IMR-90 (cell line): ENCODE measurements around the gene PRKN. TPM values are rescaled to one million over a fixed set of nuclear protein-coding genes. Genes with fewer than 3 reads are reported as not detected.

ENCODE experiments used
- ATAC-seq: fragments of 200-7000 bp; cut with Tn5 transposase; 2 replicates; pipeline ENCODE4 v1.9.1; 2020; ENCODE audit warnings: low read depth, mild to moderate bottlenecking, moderate library complexity
- BruUV-seq: library from RNA; stranded (reverse); fragments of 400-500 nt; replicated peaks from 2 replicates; lab custom pipeline; 2021; lab: Mats Ljungman, UMichigan
- CTCF ChIA-PET: fragments of 300-600 bp; formaldehyde crosslinking; extraction: SDS; loops from one replicate; lab custom pipeline; 2021; ENCODE audit warnings: antibody characterized with exemption; lab: Yijun Ruan, JAX
- POLR2A ChIA-PET: fragments of 300-600 bp; sonication (Branson Sonifier 250); formaldehyde crosslinking; loops from one replicate; lab custom pipeline; 2022; ENCODE audit warnings: antibody characterized with exemption; ENCODE audit not compliant: unreplicated experiment; lab: Charles Lee
- DNase-seq: peaks from one replicate; pipeline ENCODE4 v3.0.0; 2013
- H2AFZ ChIP-seq: replicated peaks from 2 replicates; pipeline ENCODE3; 2013; ENCODE audit warnings: low read length, mild to moderate bottlenecking; ENCODE audit not compliant: poor library complexity
- H2AK5ac ChIP-seq: 2 replicates; pipeline ENCODE4 v1.6.1; 2013; ENCODE audit warnings: low read depth, low read length, inconsistent platforms
- H2AK9ac ChIP-seq: replicated peaks from 2 replicates; pipeline ENCODE3; 2013; ENCODE audit warnings: mild to moderate bottlenecking, low read depth, low read length, moderate library complexity; ENCODE audit not compliant: poor library complexity
- H2BK120ac ChIP-seq: 2 replicates; pipeline ENCODE4 v1.6.1; 2013; ENCODE audit warnings: low read depth, low read length, inconsistent platforms
- H2BK15ac ChIP-seq: 3 replicates; pipeline ENCODE4 v1.6.1; 2013; ENCODE audit warnings: low read depth, low read length, inconsistent platforms
- H2BK20ac ChIP-seq: 2 replicates; pipeline ENCODE4 v1.6.1; 2013; ENCODE audit warnings: low read depth, mild to moderate bottlenecking, inconsistent platforms, low read length, moderate library complexity
- H2BK5ac ChIP-seq: 2 replicates; pipeline ENCODE4 v1.6.1; 2013; ENCODE audit warnings: mild to moderate bottlenecking, low read depth, low read length, inconsistent platforms; ENCODE audit not compliant: poor library complexity, severe bottlenecking
- H3K14ac ChIP-seq: replicated peaks from 2 replicates; pipeline ENCODE4 v1.6.1; 2013; ENCODE audit warnings: low read depth, low read length, inconsistent platforms
- H3K18ac ChIP-seq: 2 replicates; pipeline ENCODE4 v1.6.1; 2013; ENCODE audit warnings: low read depth, low read length, control low read depth
- H3K23ac ChIP-seq: 2 replicates; pipeline ENCODE4 v1.6.1; 2013; ENCODE audit warnings: low read depth, low read length, inconsistent platforms
- H3K27ac ChIP-seq: 2 replicates; pipeline ENCODE4 v1.5.1; 2013; ENCODE audit warnings: mild to moderate bottlenecking, control low read depth, low read length; ENCODE audit not compliant: insufficient read depth
- H3K27me3 ChIP-seq: 2 replicates; pipeline ENCODE4 v1.6.1; 2013; ENCODE audit warnings: low read length; ENCODE audit not compliant: control insufficient read depth, insufficient read depth
- H3K36me3 ChIP-seq: 2 replicates; pipeline ENCODE4 v1.6.1; 2013; ENCODE audit warnings: low read length, mixed read lengths; ENCODE audit not compliant: control insufficient read depth, insufficient read depth
- H3K4ac ChIP-seq: 2 replicates; pipeline ENCODE4 v1.6.1; 2013; ENCODE audit warnings: low read depth, low read length, inconsistent platforms
- H3K4me1 ChIP-seq: 2 replicates; pipeline ENCODE4 v1.6.1; 2013; ENCODE audit warnings: low read length, mixed read lengths; ENCODE audit not compliant: control insufficient read depth, insufficient read depth
- H3K4me2 ChIP-seq: 2 replicates; pipeline ENCODE4 v1.6.1; 2013; ENCODE audit warnings: low read depth, mild to moderate bottlenecking, control low read depth, low read length, moderate library complexity
- H3K4me3 ChIP-seq: 2 replicates; pipeline ENCODE4 v1.5.1; 2013; ENCODE audit warnings: low read depth, mild to moderate bottlenecking, control low read depth, low read length, moderate library complexity; ENCODE audit not compliant: insufficient read depth
- H3K56ac ChIP-seq: 2 replicates; pipeline ENCODE4 v1.6.1; 2013; ENCODE audit warnings: low read length, inconsistent platforms; ENCODE audit not compliant: insufficient read depth; ENCODE audit errors: extremely low read depth
- H3K79me1 ChIP-seq, 2 experiments: 2 replicates each; pipeline ENCODE4 v1.6.1; 2013; ENCODE audit warnings: low read length in 2 of 2, inconsistent platforms in 1 of 2, low read depth in 1 of 2
- H3K9ac ChIP-seq: 2 replicates; pipeline ENCODE4 v1.6.1; 2013; ENCODE audit warnings: low read depth, low read length, control low read depth
- H3K9me1 ChIP-seq: 2 replicates; pipeline ENCODE4 v1.6.1; 2013; ENCODE audit warnings: low read length, inconsistent platforms; ENCODE audit not compliant: insufficient read depth
- H3K9me3 ChIP-seq: 2 replicates; pipeline ENCODE4 v1.6.1; 2013; ENCODE audit warnings: low read length; ENCODE audit not compliant: control insufficient read depth, insufficient read depth
- H4K20me1 ChIP-seq: 2 replicates; pipeline ENCODE4 v1.6.1; 2013; ENCODE audit warnings: low read length, inconsistent platforms; ENCODE audit not compliant: insufficient read depth
- H4K5ac ChIP-seq: 2 replicates; pipeline ENCODE4 v1.6.1; 2013; ENCODE audit warnings: mild to moderate bottlenecking, low read depth, low read length, control low read depth
- H4K8ac ChIP-seq, 2 experiments: 2 replicates each; pipeline ENCODE4 v1.6.1; 2013; ENCODE audit warnings: low read depth in 2 of 2, low read length in 2 of 2, control low read depth in 1 of 2, inconsistent platforms in 1 of 2
- H4K91ac ChIP-seq: 2 replicates; pipeline ENCODE4 v1.6.1; 2013; ENCODE audit warnings: low read depth, low read length, inconsistent platforms; ENCODE audit not compliant: insufficient read depth
- BHLHE40 ChIP-seq: fragments of 150-350 bp; IDR thresholded peaks from 2 replicates; pipeline ENCODE4 v1.6.1; 2016; ENCODE audit warnings: mild to moderate bottlenecking, low read depth, low read length
- CEBPB ChIP-seq: IDR thresholded peaks from 2 replicates; pipeline ENCODE4 v1.6.1; 2012; ENCODE audit warnings: low read depth, low read length, improper control_type of control experiment
- CHD1 ChIP-seq: IDR thresholded peaks from 2 replicates; pipeline ENCODE4 v1.6.1; 2012; ENCODE audit warnings: low read depth, low read length, improper control_type of control experiment
- FOS ChIP-seq: fragments of 150-350 bp; IDR thresholded peaks from 2 replicates; pipeline ENCODE4 v1.6.1; 2016; ENCODE audit warnings: low read depth, low read length
- MAFK ChIP-seq: IDR thresholded peaks from 2 replicates; pipeline ENCODE4 v1.6.1; 2012; ENCODE audit warnings: low read depth, low read length, improper control_type of control experiment
- MAZ ChIP-seq: IDR thresholded peaks from 2 replicates; pipeline ENCODE4 v1.6.1; 2012; ENCODE audit warnings: low read depth, mild to moderate bottlenecking, low read length, improper control_type of control experiment, moderate library complexity, borderline replicate concordance
- MXI1 ChIP-seq: IDR thresholded peaks from 2 replicates; pipeline ENCODE4 v1.6.1; 2012; ENCODE audit warnings: low read depth, mild to moderate bottlenecking, low read length, moderate library complexity, borderline replicate concordance
- NFE2L2 ChIP-seq: fragments of 150-350 bp; IDR thresholded peaks from 2 replicates; pipeline ENCODE4 v1.6.1; 2016; ENCODE audit warnings: low read depth, mild to moderate bottlenecking, low read length
- POLR2A ChIP-seq: IDR thresholded peaks from 2 replicates; pipeline ENCODE4 v1.6.1; 2012; ENCODE audit warnings: mild to moderate bottlenecking, low read depth, low read length
- RAD21 ChIP-seq: IDR thresholded peaks from 2 replicates; pipeline ENCODE4 v1.6.1; 2012; ENCODE audit warnings: low read length, improper control_type of control experiment
- RFX5 ChIP-seq: IDR thresholded peaks from 2 replicates; pipeline ENCODE4 v1.8.0; 2012; ENCODE audit warnings: low read depth, mild to moderate bottlenecking, low read length, moderate library complexity
- SMC3 ChIP-seq: fragments of 150-350 bp; IDR thresholded peaks from 2 replicates; pipeline ENCODE4 v1.6.1; 2016; ENCODE audit warnings: low read depth, mild to moderate bottlenecking, antibody characterized with exemption, low read length, moderate library complexity
- WGBS, 2 experiments: methylation state at CpG; one replicate each; pipeline versions ENCODE4 v1.1.5 to v1.1.7; 2013; ENCODE audit warnings: missing lambda C conversion rate in 2 of 2; ENCODE audit not compliant: insufficient read length in 1 of 2; ENCODE audit errors: extremely low coverage in 2 of 2; 5-methylcytosine and 5-hydroxymethylcytosine counted together
- dilution Hi-C: fragments of 300-500 bp; cut with HindIII; formaldehyde crosslinking; loops from one replicate; pipeline ENCODE4 v1.14.3; 2018; ENCODE audit warnings: low sequenced_read_pairs; ENCODE audit not compliant: unreplicated experiment
- in situ Hi-C: fragments of 300-500 bp; cut with MboI; formaldehyde crosslinking; loops from 3 replicates; pipeline ENCODE4 v1.14.3; 2019; ENCODE audit warnings: low sequenced_read_pairs, inconsistent platforms, mixed read lengths
- intact Hi-C: fragments of 100-400 bp; cut with micrococcal nuclease; formaldehyde crosslinking; loops from 2 replicates; pipeline ENCODE4 v1.10.0; 2022
- polyA plus RNA-seq, 3 experiments: library from polyadenylated mRNA; depleted of rRNA; stranded (reverse); fragments of >200 nt; gene quantifications; 2 replicates each; pipeline ENCODE4 v1.2.3, GENCODE V29; 2012; ENCODE audit warnings: low replicate concordance in 1 of 3
- total RNA-seq: library from RNA; depleted of rRNA; stranded (reverse); fragments of >200 nt; gene quantifications from 2 replicates; pipeline ENCODE4 v1.2.3, GENCODE V29; 2012
- TF ChIP-seq, protein P1 (sequence below): fragments of 150-350 bp; IDR thresholded peaks from 2 replicates; pipeline ENCODE4 v1.6.1; 2016; ENCODE audit warnings: low read depth, mild to moderate bottlenecking, low read length, moderate library complexity, borderline replicate concordance
- TF ChIP-seq, protein P2 (sequence below): conservative IDR thresholded peaks from 2 replicates; pipeline ENCODE4 v1.5.1; 2012; ENCODE audit warnings: mild to moderate bottlenecking, low read depth, low read length, improper control_type of control experiment
- TF ChIP-seq, protein P3 (sequence below): fragments of 150-350 bp; IDR thresholded peaks from 2 replicates; pipeline ENCODE4 v1.6.1; 2017; ENCODE audit warnings: mild to moderate bottlenecking, antibody characterized with exemption, low read length, low read depth

The PRKN gene
- total and polyA plus RNA-seq, 2 of the 4 experiments (the other 2 are of a cell fraction): 0.15 to 0.18 TPM

DNA sequence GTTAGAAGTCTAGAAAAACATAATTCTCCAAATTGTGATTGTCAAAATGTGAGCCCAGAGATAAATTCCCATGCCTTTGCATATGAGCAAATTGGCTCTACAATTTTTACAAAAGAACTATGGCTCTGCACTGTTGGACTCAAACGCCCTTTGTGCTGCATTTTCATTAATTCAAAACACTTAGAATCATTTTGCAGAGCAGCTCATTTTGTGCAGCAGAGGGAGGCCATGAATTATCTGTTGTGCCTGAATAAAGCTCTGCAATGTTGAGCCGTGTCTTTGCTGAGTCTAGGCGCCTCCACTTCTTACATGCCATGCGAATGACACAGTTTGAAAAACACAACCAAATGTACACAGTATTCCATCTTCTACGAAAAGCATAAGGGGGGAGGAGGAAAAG, 230.2 kb downstream of the PRKN start:
- in situ Hi-C loops (no loop called here), dilution Hi-C loops (no loop called here), intact Hi-C loops (no loop called here)
- H3K4ac ChIP-seq: no peak overlapping the region
- H3K4me2 ChIP-seq: no peak overlapping the region
- no peak overlapping the region for H3K4me3 ChIP-seq
- no peak overlapping the region for H3K56ac ChIP-seq
- no peaks in the 10 kb centered on the region for H3K36me3 ChIP-seq
- H3K79me1 ChIP-seq: no peaks in the 10 kb centered on the region
- no TSS peak for BruUV-seq
- DNase-seq (no peak), ATAC-seq (no peak)
- WGBS, 2 experiments: no CpG with 5 or more reads among the region's 5 CpGs
- H3K9me3 ChIP-seq: peaks cover 19% of the 10 kb centered on the region
- no peak overlapping the region for H2BK20ac ChIP-seq
- H2BK5ac ChIP-seq: no peak overlapping the region
- no peaks in the 10 kb centered on the region for H3K27me3 ChIP-seq
- H3K14ac ChIP-seq: no peak overlapping the region
- no peak overlapping the region for H2BK120ac ChIP-seq
- no peak overlapping the region for H2AK9ac ChIP-seq
- H3K4me1 ChIP-seq: no peaks in the 10 kb centered on the region
- H2AFZ ChIP-seq: no peak overlapping the region
- CTCF ChIA-PET: no interaction called here
- H3K18ac ChIP-seq: no peak overlapping the region
- H3K27ac ChIP-seq: no peak overlapping the region
- no peak overlapping the region for H4K8ac ChIP-seq
- H3K9ac ChIP-seq: no peak overlapping the region
- H2AK5ac ChIP-seq: no peak overlapping the region
- no peaks in the 10 kb centered on the region for H4K20me1 ChIP-seq
- TF ChIP-seq FOS (no peak), POLR2A (no peak), RFX5 (no peak), BHLHE40 (no peak), MAZ (no peak), SMC3 (no peak), CEBPB (no peak), NFE2L2 (no peak), RAD21 (no peak), MAFK (no peak), CHD1 (no peak), MXI1 (no peak)
- TF ChIP-seq, protein P1, sequence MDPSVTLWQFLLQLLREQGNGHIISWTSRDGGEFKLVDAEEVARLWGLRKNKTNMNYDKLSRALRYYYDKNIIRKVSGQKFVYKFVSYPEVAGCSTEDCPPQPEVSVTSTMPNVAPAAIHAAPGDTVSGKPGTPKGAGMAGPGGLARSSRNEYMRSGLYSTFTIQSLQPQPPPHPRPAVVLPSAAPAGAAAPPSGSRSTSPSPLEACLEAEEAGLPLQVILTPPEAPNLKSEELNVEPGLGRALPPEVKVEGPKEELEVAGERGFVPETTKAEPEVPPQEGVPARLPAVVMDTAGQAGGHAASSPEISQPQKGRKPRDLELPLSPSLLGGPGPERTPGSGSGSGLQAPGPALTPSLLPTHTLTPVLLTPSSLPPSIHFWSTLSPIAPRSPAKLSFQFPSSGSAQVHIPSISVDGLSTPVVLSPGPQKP: no peak
- TF ChIP-seq, protein P2, sequence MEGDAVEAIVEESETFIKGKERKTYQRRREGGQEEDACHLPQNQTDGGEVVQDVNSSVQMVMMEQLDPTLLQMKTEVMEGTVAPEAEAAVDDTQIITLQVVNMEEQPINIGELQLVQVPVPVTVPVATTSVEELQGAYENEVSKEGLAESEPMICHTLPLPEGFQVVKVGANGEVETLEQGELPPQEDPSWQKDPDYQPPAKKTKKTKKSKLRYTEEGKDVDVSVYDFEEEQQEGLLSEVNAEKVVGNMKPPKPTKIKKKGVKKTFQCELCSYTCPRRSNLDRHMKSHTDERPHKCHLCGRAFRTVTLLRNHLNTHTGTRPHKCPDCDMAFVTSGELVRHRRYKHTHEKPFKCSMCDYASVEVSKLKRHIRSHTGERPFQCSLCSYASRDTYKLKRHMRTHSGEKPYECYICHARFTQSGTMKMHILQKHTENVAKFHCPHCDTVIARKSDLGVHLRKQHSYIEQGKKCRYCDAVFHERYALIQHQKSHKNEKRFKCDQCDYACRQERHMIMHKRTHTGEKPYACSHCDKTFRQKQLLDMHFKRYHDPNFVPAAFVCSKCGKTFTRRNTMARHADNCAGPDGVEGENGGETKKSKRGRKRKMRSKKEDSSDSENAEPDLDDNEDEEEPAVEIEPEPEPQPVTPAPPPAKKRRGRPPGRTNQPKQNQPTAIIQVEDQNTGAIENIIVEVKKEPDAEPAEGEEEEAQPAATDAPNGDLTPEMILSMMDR: no peak
- TF ChIP-seq, protein P3, sequence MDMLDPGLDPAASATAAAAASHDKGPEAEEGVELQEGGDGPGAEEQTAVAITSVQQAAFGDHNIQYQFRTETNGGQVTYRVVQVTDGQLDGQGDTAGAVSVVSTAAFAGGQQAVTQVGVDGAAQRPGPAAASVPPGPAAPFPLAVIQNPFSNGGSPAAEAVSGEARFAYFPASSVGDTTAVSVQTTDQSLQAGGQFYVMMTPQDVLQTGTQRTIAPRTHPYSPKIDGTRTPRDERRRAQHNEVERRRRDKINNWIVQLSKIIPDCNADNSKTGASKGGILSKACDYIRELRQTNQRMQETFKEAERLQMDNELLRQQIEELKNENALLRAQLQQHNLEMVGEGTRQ: no peak
- no peak overlapping the region for H4K5ac ChIP-seq
- no peak overlapping the region for H3K23ac ChIP-seq
- POLR2A ChIA-PET: no interaction called here
- H4K91ac ChIP-seq: no peak overlapping the region
- H2BK15ac ChIP-seq: no peak overlapping the region
- H3K9me1 ChIP-seq: no peaks in the 10 kb centered on the region
